ENCODE data around the gene TIPIN. TPM values are rescaled to one million over a fixed set of nuclear protein-coding genes. Genes with fewer than 3 reads are reported as not detected.
A peak's percentile ranks its signal among the peaks of the same experiment; 100 is the strongest.

Gene TIPIN
- total and polyA plus RNA-seq, 4 donors = 5.2 to 10.9 (median 6.2) TPM

DNA sequence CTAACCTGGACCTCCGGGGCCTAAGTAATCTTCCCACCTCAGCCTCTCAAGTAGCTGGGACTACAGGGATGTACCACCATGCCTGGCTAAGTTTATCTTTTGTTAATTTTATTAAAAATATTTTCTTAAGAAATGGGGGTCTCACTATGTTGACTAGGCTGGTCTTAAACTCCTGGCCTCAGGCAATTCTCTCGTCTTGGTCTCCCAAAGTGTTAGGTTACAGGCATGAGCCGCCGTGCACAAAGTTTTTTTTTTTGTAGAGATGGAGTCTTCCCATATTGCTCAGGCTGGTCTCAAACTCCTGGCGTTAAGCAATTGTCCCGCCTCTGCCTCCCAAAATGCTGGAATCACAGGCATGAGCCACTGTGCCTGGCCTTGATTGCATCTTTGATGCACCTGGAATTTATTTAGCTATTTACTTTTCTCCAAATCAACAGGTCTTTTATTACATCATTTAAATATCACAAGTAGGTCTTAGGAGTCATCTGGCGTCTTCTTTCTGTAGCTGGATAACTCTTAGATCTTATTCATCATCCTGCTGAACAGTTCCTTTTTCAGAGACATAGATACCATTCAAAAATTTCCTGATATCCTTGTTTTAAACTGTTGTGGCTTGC is 22.4 kb upstream of the TIPIN start:
- Histone ChIP-seq H3K4me1 (ENCODE audit: control insufficient read depth in 5 of 5, insufficient read depth in 5 of 5, low read length in 5 of 5) (no peaks in the 10 kb centered on the region), H3K4me3 (no peak overlapping the region), H3K27me3 (ENCODE audit: control insufficient read depth in 3 of 3, insufficient read depth in 3 of 3, low read length in 2 of 3) (no peaks in the 10 kb centered on the region), H3K36me3 (ENCODE audit: control insufficient read depth in 4 of 4, insufficient read depth in 4 of 4, low read length in 4 of 4) (no peaks in the 10 kb centered on the region), H3K27ac (ENCODE audit: low read depth in 1 of 2, low read length in 1 of 2) (no peak overlapping the region), H3K9me3 (ENCODE audit: control insufficient read depth in 4 of 4, insufficient read depth in 3 of 4, low read length in 3 of 4) (peaks cover 0 to 2% (median 0%) of the 10 kb centered on the region in 4 donors), H3K9ac (ENCODE audit: insufficient read depth in 1 of 2, low read length in 2 of 2) (no peak overlapping the region)
- 92 to 97% methylated on average over 7 of the region's 7 CpGs for WGBS, 2 donors
- no peak for ATAC-seq (ENCODE audit: insufficient read depth, low FRiP score)
- no peak for DNase-seq
- TF ChIP-seq, protein P1, sequence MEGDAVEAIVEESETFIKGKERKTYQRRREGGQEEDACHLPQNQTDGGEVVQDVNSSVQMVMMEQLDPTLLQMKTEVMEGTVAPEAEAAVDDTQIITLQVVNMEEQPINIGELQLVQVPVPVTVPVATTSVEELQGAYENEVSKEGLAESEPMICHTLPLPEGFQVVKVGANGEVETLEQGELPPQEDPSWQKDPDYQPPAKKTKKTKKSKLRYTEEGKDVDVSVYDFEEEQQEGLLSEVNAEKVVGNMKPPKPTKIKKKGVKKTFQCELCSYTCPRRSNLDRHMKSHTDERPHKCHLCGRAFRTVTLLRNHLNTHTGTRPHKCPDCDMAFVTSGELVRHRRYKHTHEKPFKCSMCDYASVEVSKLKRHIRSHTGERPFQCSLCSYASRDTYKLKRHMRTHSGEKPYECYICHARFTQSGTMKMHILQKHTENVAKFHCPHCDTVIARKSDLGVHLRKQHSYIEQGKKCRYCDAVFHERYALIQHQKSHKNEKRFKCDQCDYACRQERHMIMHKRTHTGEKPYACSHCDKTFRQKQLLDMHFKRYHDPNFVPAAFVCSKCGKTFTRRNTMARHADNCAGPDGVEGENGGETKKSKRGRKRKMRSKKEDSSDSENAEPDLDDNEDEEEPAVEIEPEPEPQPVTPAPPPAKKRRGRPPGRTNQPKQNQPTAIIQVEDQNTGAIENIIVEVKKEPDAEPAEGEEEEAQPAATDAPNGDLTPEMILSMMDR (IDR thresholded peaks at IDR 0.05; ENCODE audit: control extremely low read depth, extremely low read depth) = no peak

DNA sequence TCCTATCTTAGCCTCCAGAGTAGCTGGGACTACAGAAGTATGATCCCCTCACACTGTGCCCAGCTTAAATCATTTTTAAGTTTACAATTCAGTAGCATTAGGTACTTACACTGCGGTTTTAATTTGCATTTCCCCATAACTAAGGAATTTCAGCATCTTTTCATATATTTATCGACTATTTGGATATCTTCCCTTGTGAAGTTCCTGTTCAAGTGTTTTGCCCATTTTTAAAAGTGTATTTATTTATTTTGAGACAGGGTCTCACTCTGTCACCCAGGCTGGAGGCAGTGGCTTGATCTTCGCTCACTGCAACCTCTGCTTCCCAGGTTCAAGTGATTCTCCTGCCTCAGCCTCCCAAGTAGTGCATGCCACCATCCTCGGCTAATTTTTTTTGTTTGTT is 17.7 kb upstream of the TIPIN start:
- Histone ChIP-seq H3K36me3 (ENCODE audit: control insufficient read depth in 4 of 4, insufficient read depth in 4 of 4, low read length in 4 of 4) (no peaks in the 10 kb centered on the region), H3K9ac (ENCODE audit: insufficient read depth in 1 of 2, low read length in 2 of 2) (no peak overlapping the region), H3K4me3 (no peak overlapping the region), H3K27ac (ENCODE audit: low read depth in 1 of 2, low read length in 1 of 2) (no peak overlapping the region), H3K4me1 (ENCODE audit: control insufficient read depth in 5 of 5, insufficient read depth in 5 of 5, low read length in 5 of 5) (peaks cover 0 to 3% (median 0%) of the 10 kb centered on the region in 5 donors), H3K9me3 (ENCODE audit: control insufficient read depth in 4 of 4, insufficient read depth in 3 of 4, low read length in 3 of 4) (peaks cover 0 to 2% (median 0%) of the 10 kb centered on the region in 4 donors), H3K27me3 (ENCODE audit: control insufficient read depth in 3 of 3, insufficient read depth in 3 of 3, low read length in 2 of 3) (no peaks in the 10 kb centered on the region)
- TF ChIP-seq, protein P1 (IDR thresholded peaks at IDR 0.05; ENCODE audit: control extremely low read depth, extremely low read depth) = no peak
- ATAC-seq (ENCODE audit: insufficient read depth, low FRiP score) = no peak
- no peak for DNase-seq
- WGBS, 2 donors = 98 to 100% methylated on average over 4 of the region's 4 CpGs

DNA sequence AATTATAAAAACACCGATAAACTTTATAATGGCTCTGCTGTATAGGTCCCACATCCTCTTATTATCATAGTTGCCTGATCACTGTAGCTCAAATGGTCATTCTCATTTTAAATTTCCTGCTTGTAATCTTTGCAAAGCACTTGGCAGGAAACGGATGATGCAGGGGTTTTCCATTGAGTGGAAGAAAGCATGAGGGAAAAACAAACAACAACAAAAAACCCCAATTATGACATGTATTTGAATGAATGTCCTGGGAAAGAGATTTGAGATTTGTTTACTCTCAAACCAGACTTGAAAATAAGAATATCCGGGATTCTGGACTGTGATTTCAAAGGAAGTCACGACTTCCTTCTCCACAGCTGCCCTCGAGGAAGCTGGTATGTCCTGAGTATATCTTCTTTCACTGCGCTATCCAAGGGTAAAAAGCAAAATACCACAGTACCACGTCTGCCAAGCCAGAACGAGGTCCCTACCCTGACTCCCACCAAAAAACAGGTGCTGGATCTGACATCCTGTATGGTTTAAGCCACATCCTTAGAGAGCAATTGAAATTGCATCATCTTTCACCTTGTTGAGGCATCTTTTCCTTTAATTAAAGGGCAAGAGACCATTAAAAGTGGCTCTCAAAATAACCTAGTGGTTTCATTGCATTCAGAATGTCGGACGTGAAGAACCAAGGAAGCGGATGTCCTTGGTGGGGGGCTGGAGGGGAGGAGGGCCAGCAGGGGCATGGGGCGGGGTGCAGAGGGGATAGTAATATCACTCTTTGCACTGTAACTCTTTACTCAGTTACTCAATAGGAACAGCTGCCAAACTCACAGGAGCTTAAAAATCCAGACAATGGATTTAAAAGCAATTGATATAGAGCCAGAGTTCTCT is 13.5 kb upstream of the TIPIN start:
- TF ChIP-seq, protein P1 (IDR thresholded peaks at IDR 0.05; ENCODE audit: control extremely low read depth, extremely low read depth) = no peak
- Histone ChIP-seq H3K4me1 (ENCODE audit: control insufficient read depth in 5 of 5, insufficient read depth in 5 of 5, low read length in 5 of 5) (peaks cover 0 to 3% (median 0%) of the 10 kb centered on the region in 5 donors), H3K9ac (ENCODE audit: insufficient read depth in 1 of 2, low read length in 2 of 2) (peak overlapping the region in 1 of 2 donors; percentile 36), H3K27me3 (ENCODE audit: control insufficient read depth in 3 of 3, insufficient read depth in 3 of 3, low read length in 2 of 3) (no peaks in the 10 kb centered on the region), H3K27ac (ENCODE audit: low read depth in 1 of 2, low read length in 1 of 2) (peak overlapping the region; percentile 50 to 88), H3K9me3 (ENCODE audit: control insufficient read depth in 4 of 4, insufficient read depth in 3 of 4, low read length in 3 of 4) (peaks cover 0 to 2% (median 0%) of the 10 kb centered on the region in 4 donors), H3K4me3 (no peak overlapping the region), H3K36me3 (ENCODE audit: control insufficient read depth in 4 of 4, insufficient read depth in 4 of 4, low read length in 4 of 4) (no peaks in the 10 kb centered on the region)
- 7 to 15% methylated on average over 12 of the region's 12 CpGs for WGBS, 2 donors
- ATAC-seq (ENCODE audit: insufficient read depth, low FRiP score) = no peak
- peak; percentile 15 to 67 (median 64) for DNase-seq

Measured in lung (tissue), 12 donors.